Astrocyte (in vitro differentiated cells and primary cell): ENCODE results near the gene STPG3.

Experiments
- EZH2 ChIP-seq: IDR thresholded peaks from 2 replicates; pipeline ENCODE4 v1.6.1; 2012; ENCODE audit warnings: mild to moderate bottlenecking, low read length, inconsistent platforms; ENCODE audit not compliant: insufficient read depth
- TF ChIP-seq, protein P1 (sequence below): IDR thresholded peaks from 2 replicates; pipeline ENCODE4 v1.5.1; 2011; ENCODE audit warnings: low read depth, mild to moderate bottlenecking, inconsistent platforms, low read length, moderate library complexity; ENCODE audit not compliant: insufficient read depth

GRCh38 chr9:137293482-137294090 lies 42.5 kb downstream of the STPG3 start:
- TF ChIP-seq, protein P1, sequence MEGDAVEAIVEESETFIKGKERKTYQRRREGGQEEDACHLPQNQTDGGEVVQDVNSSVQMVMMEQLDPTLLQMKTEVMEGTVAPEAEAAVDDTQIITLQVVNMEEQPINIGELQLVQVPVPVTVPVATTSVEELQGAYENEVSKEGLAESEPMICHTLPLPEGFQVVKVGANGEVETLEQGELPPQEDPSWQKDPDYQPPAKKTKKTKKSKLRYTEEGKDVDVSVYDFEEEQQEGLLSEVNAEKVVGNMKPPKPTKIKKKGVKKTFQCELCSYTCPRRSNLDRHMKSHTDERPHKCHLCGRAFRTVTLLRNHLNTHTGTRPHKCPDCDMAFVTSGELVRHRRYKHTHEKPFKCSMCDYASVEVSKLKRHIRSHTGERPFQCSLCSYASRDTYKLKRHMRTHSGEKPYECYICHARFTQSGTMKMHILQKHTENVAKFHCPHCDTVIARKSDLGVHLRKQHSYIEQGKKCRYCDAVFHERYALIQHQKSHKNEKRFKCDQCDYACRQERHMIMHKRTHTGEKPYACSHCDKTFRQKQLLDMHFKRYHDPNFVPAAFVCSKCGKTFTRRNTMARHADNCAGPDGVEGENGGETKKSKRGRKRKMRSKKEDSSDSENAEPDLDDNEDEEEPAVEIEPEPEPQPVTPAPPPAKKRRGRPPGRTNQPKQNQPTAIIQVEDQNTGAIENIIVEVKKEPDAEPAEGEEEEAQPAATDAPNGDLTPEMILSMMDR: no peak
- no peak for TF ChIP-seq EZH2
